OCI-LY7 (cell line): ENCODE results near the gene METTL24. TPM values are rescaled to one million over a fixed set of nuclear protein-coding genes. Genes with fewer than 3 reads are reported as not detected.
A peak's percentile ranks its signal among the peaks of the same experiment; 100 is the strongest.
"Not testable (repeated sequence)": the region's sequence is repeated elsewhere in the genome, so short reads cannot be mapped to it uniquely, and the experiment has no call there.

Experiments used
- BruUV-seq: library from RNA; stranded (reverse); fragments of 400-500 nt; replicated peaks from 2 replicates; lab custom pipeline; 2021; lab: Mats Ljungman, UMichigan
- CTCF ChIA-PET: fragments of 300-600 bp; sonication (Branson Sonifier 250); formaldehyde crosslinking; loops from one replicate; lab custom pipeline; 2022; ENCODE audit warnings: antibody characterized with exemption; ENCODE audit not compliant: unreplicated experiment; lab: Charles Lee
- POLR2A ChIA-PET: fragments of 300-600 bp; sonication (Branson Sonifier 250); formaldehyde crosslinking; loops from one replicate; lab custom pipeline; 2022; ENCODE audit warnings: antibody characterized with exemption; lab: Charles Lee
- DNase-seq: peaks from one replicate; pipeline ENCODE4 v3.0.0-alpha.2; 2015; ENCODE audit warnings: low spot score
- H2AFZ ChIP-seq: fragments of 200-600 bp; sonication (generic), shearing (Covaris generic); 2 replicates; pipeline ENCODE4 v1.6.1; 2014; ENCODE audit warnings: mild to moderate bottlenecking, antibody characterized with exemption, low read length, moderate library complexity
- H3K27ac ChIP-seq: fragments of 200-600 bp; sonication (generic); 2 replicates; pipeline ENCODE4 v1.5.1; 2014; ENCODE audit warnings: mixed run types, low read depth, mild to moderate bottlenecking, moderate library complexity, low read length, inconsistent platforms; ENCODE audit not compliant: poor library complexity, severe bottlenecking
- H3K36me3 ChIP-seq: fragments of 200-600 bp; sonication (generic); 2 replicates; pipeline ENCODE4 v1.6.1; 2014; ENCODE audit warnings: mild to moderate bottlenecking, antibody characterized with exemption, low read length, moderate library complexity, mixed read lengths; ENCODE audit not compliant: insufficient read depth
- H3K4me1 ChIP-seq: fragments of 200-600 bp; sonication (generic); 2 replicates; pipeline ENCODE4 v1.5.1; 2014; ENCODE audit warnings: mild to moderate bottlenecking, low read length; ENCODE audit not compliant: insufficient read depth, poor library complexity, severe bottlenecking
- H3K4me2 ChIP-seq: fragments of 200-600 bp; sonication (generic); 2 replicates; pipeline ENCODE4 v1.6.1; 2014; ENCODE audit warnings: mild to moderate bottlenecking, low read length
- H3K4me3 ChIP-seq: fragments of 200-600 bp; sonication (generic); 2 replicates; pipeline ENCODE4 v1.5.1; 2014; ENCODE audit warnings: mild to moderate bottlenecking, low read depth, low read length; ENCODE audit not compliant: poor library complexity, severe bottlenecking
- H3K79me2 ChIP-seq: fragments of 200-600 bp; sonication (generic); 2 replicates; pipeline ENCODE4 v1.6.1; 2016; ENCODE audit warnings: low read depth, mild to moderate bottlenecking, low read length, moderate library complexity, mixed read lengths; ENCODE audit not compliant: insufficient read depth
- H3K9me2 ChIP-seq: fragments of 200-600 bp; sonication (generic); 2 replicates; pipeline ENCODE4 v1.6.1; 2016; ENCODE audit warnings: mild to moderate bottlenecking, low read length, mixed read lengths; ENCODE audit not compliant: insufficient read depth
- H3K9me3 ChIP-seq: fragments of 200-600 bp; sonication (generic); 2 replicates; pipeline ENCODE4 v1.6.1; 2014; ENCODE audit warnings: mild to moderate bottlenecking, mixed run types, low read length, mixed read lengths
- H4K20me1 ChIP-seq: fragments of 200-600 bp; sonication (generic); 2 replicates; pipeline ENCODE4 v1.6.1; 2014; ENCODE audit warnings: mild to moderate bottlenecking, antibody characterized with exemption, low read length, moderate library complexity, mixed read lengths; ENCODE audit not compliant: insufficient read depth
- EZH2phosphoT487 ChIP-seq: fragments of 200-600 bp; sonication (generic); IDR thresholded peaks from 2 replicates; pipeline ENCODE4 v1.6.1; 2018; ENCODE audit warnings: low read depth, borderline replicate concordance, mild to moderate bottlenecking, mixed run types, antibody characterized with exemption, low read length, moderate library complexity, mixed read lengths
- intact Hi-C: fragments of 100-400 bp; cut with micrococcal nuclease; formaldehyde crosslinking; loops from one replicate; pipeline ENCODE4 v1.10.0; 2022; ENCODE audit not compliant: unreplicated experiment
- total RNA-seq, 2 experiments: library from RNA; depleted of rRNA in 1 of 2; stranded (reverse); fragments of >200 nt in 1 of 2; shearing (Covaris generic) in 1 of 2; gene quantifications; 2 replicates each; pipeline ENCODE4 v1.2.3, GENCODE V29; 2014 to 2022
- TF ChIP-seq, protein P1 (sequence below): fragments of 200-600 bp; sonication (generic); conservative IDR thresholded peaks from 2 replicates; pipeline ENCODE4 v1.5.1; 2014; ENCODE audit warnings: mild to moderate bottlenecking, antibody characterized with exemption, low read length, moderate library complexity, mixed read lengths

The METTL24 gene
- total RNA-seq, 2 experiments from 2014 or later, result not detected

DNA sequence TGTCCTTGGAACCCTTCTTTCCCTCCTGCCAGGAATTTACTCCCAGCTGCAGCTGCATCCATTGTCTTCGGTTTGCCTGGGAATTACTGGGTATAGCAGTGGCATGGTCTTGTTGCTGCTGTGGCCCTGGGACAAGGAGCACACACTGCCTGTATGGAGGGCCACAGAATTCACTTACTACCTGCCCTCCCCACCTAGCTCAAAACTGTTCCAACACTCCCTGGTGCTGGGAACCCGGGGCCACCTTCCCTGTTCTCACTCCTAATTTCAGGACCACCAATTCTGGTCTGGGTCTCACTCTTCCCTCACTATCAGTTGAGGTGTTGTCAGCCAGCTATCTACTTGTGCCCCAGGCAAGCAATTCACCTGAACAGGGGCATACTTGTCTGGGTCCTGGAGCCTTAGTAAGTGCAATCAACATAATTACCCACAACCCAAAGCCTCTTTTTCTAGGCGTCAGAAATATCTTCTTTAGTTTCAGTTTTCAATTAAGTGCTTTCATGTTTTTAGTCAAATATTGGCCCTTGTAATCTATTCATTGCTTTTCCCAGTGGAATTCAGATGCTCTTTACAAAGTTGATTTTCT is 47.2 kb downstream of the METTL24 start:
- Histone ChIP-seq H4K20me1 (no peaks in the 10 kb centered on the region), H3K79me2 (no peaks in the 10 kb centered on the region), H3K4me2 (no peak overlapping the region), H3K4me3 (no peak overlapping the region), H3K4me1 (no peaks in the 10 kb centered on the region), H3K9me3 (no peaks in the 10 kb centered on the region), H3K36me3 (no peaks in the 10 kb centered on the region), H2AFZ (no peak overlapping the region), H3K27ac (no peak overlapping the region), H3K9me2 (no peaks in the 10 kb centered on the region)
- CTCF ChIA-PET, result no interaction called here
- no TSS peak for BruUV-seq
- TF ChIP-seq, protein P1, sequence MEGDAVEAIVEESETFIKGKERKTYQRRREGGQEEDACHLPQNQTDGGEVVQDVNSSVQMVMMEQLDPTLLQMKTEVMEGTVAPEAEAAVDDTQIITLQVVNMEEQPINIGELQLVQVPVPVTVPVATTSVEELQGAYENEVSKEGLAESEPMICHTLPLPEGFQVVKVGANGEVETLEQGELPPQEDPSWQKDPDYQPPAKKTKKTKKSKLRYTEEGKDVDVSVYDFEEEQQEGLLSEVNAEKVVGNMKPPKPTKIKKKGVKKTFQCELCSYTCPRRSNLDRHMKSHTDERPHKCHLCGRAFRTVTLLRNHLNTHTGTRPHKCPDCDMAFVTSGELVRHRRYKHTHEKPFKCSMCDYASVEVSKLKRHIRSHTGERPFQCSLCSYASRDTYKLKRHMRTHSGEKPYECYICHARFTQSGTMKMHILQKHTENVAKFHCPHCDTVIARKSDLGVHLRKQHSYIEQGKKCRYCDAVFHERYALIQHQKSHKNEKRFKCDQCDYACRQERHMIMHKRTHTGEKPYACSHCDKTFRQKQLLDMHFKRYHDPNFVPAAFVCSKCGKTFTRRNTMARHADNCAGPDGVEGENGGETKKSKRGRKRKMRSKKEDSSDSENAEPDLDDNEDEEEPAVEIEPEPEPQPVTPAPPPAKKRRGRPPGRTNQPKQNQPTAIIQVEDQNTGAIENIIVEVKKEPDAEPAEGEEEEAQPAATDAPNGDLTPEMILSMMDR, result no peak
- TF ChIP-seq EZH2phosphoT487, result no peak
- DNase-seq, result no peak
- intact Hi-C loops, result no loop called here
- POLR2A ChIA-PET, result interaction anchor here (0.7 to 0.9 kb wide), 3 partner anchors 15 to 651 kb away, joined by 3 read pairs; no protein-coding TSS in a partner anchor

DNA sequence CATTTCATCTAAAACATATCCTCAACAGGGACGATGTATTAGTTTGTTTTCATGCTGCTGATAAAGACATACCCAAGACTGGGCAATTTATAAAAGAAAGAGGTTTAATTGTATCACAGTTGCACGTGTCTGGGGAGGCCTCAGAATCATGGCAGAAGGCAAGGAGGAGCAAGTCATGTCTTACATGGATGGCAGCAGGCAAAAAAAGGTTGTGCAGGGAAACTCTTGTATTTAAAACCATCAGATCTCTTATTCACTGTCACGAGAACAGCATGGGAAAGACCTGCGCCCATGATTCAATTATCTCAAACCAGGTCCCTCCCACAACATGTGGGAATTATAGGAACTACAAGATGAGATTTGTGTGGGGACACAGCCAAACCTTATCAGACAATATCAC is 48.7 kb downstream of the METTL24 start:
- H3K9me3 ChIP-seq, BruUV-seq, H3K9me2 ChIP-seq, H4K20me1 ChIP-seq, DNase-seq, H3K27ac ChIP-seq, H3K4me2 ChIP-seq, H3K4me3 ChIP-seq, intact Hi-C loops, H3K4me1 ChIP-seq, H2AFZ ChIP-seq, CTCF ChIA-PET, POLR2A ChIA-PET, H3K79me2 ChIP-seq, H3K36me3 ChIP-seq: not testable (repeated sequence)

DNA sequence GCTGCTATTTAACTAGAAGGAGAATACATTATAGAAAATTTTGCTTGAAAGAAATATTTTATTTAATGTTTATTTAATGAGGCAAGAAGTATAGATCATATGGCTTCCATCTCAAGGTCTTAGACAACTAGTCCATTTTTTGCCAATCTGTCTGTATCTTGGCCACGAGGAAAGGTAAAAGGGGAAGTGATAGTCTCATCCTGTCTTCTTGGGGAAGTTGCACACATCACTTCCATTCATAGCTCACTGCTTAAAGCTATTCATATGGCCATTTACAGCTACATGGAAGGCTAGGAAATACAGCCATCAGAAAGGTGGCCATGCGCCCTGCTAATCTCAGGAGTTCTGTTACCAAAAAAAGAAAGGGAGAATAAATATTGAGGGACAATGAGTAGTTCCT is 50.8 kb downstream of the METTL24 start:
- H3K4me2 ChIP-seq, result no peak overlapping the region
- H3K9me3 ChIP-seq, result no peaks in the 10 kb centered on the region
- peak; percentile 16 for DNase-seq
- no peak overlapping the region for H2AFZ ChIP-seq
- intact Hi-C loops, result no loop called here
- no peaks in the 10 kb centered on the region for H3K36me3 ChIP-seq
- no peaks in the 10 kb centered on the region for H4K20me1 ChIP-seq
- TF ChIP-seq, protein P1, result no peak
- no peak for TF ChIP-seq EZH2phosphoT487
- no peaks in the 10 kb centered on the region for H3K4me1 ChIP-seq
- H3K9me2 ChIP-seq, result no peaks in the 10 kb centered on the region
- H3K79me2 ChIP-seq, result no peaks in the 10 kb centered on the region
- no peak overlapping the region for H3K4me3 ChIP-seq
- BruUV-seq, result no TSS peak
- CTCF ChIA-PET, result no interaction called here
- no peak overlapping the region for H3K27ac ChIP-seq
- POLR2A ChIA-PET, result interaction anchor here (0.6 to 1.1 kb wide), 3 partner anchors 10 to 1032 kb away, joined by 3 to 6 read pairs (median 6); no protein-coding TSS in a partner anchor

DNA sequence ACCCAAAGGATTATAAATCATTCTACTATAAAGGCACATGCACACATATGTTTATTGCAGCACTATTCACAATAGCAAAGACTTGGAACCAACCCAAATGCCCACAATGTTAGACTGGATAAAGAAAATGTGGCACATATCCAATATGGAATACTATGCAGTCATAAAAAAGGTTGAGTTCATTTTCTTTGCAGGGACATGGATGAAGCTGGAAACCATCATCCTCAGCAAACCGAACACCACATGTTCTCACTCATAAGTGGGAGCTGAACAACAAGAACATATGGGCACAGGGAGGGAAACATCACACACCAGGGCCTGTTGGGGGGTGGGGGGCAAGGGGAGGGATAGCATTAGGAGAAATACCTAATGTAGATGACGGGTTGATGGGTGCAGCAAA is 52.3 kb downstream of the METTL24 start:
- H3K9me3 ChIP-seq, CTCF ChIA-PET, intact Hi-C loops, H2AFZ ChIP-seq, H3K4me2 ChIP-seq, H3K9me2 ChIP-seq, DNase-seq, H3K4me1 ChIP-seq, H4K20me1 ChIP-seq, H3K4me3 ChIP-seq, H3K36me3 ChIP-seq, H3K27ac ChIP-seq, H3K79me2 ChIP-seq, BruUV-seq: not testable (repeated sequence)
- POLR2A ChIA-PET, result interaction anchor here (0.5 kb wide), 1 partner anchor 29 kb away, joined by 3 read pairs; no protein-coding TSS in a partner anchor

DNA sequence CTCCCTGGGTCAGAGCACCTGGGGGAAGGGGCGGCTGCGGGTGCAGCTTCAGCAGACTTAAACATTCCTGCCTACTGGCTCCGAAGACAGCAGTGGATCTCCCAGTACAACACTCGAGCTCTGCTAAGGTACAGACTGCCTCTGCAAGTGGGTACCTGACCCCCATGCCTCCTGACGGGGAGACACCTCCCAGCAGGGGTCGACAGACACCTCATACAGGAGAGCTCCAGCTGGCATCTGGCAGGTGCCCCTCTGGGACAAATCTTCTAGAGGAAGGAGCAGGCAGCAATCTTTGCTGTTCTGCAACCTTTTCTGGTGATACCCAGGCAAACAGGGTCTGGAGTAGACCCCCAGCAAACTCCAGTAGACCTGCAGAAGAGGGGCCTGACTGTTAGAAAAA is 54.5 kb downstream of the METTL24 start:
- H3K4me2 ChIP-seq, H3K4me3 ChIP-seq, H2AFZ ChIP-seq, H3K4me1 ChIP-seq, BruUV-seq, H3K9me2 ChIP-seq, CTCF ChIA-PET, H3K27ac ChIP-seq, H3K79me2 ChIP-seq, H4K20me1 ChIP-seq, DNase-seq, H3K9me3 ChIP-seq, H3K36me3 ChIP-seq, intact Hi-C loops: not testable (repeated sequence)
- POLR2A ChIA-PET, result interaction anchor here (1.2 kb wide), 1 partner anchor 27 kb away, joined by 3 read pairs; no protein-coding TSS in a partner anchor
